Psoas muscle (tissue), 8 donors: ENCODE measurements around the gene DERA. TPM values are rescaled to one million over a fixed set of nuclear protein-coding genes. Genes with fewer than 3 reads are reported as not detected.
"Not testable (repeated sequence)": the region's sequence is repeated elsewhere in the genome, so short reads cannot be mapped to it uniquely, and the experiment has no call there.

ENCODE experiments used
- ATAC-seq, 4 donors: fragments of 200-7000 bp; cut with Tn5 transposase; one replicate each; pipeline ENCODE4 v1.9.1; 2020; ENCODE audit warnings: moderate library complexity in 3 of 4, mild to moderate bottlenecking in 2 of 4
- DNase-seq, 2 donors: peaks; one replicate each; pipeline ENCODE4 v3.0.0-alpha.2; 2020
- H3K27ac ChIP-seq: fragments of 200-600 bp; one replicate; pipeline ENCODE4 v1.8.0; 2022
- H3K27me3 ChIP-seq, 3 donors: fragments of 200-600 bp in 1 of 3; one replicate each; pipeline versions ENCODE4 v1.6.1 to v1.8.0; 2013 to 2022; ENCODE audit warnings: low read length in 2 of 3, mild to moderate bottlenecking in 2 of 3, moderate library complexity in 1 of 3; ENCODE audit not compliant: insufficient read depth in 3 of 3
- H3K36me3 ChIP-seq, 2 donors: fragments of 200-600 bp in 1 of 2; one replicate each; pipeline versions ENCODE4 v1.6.1 to v1.8.0; 2013 to 2022; ENCODE audit warnings: low read depth in 1 of 2, mild to moderate bottlenecking in 1 of 2, moderate library complexity in 1 of 2; ENCODE audit not compliant: insufficient read depth in 1 of 2
- H3K4me1 ChIP-seq: fragments of 200-600 bp; one replicate; pipeline ENCODE4 v1.8.0; 2022
- H3K4me3 ChIP-seq: fragments of 200-600 bp; one replicate; pipeline ENCODE4 v1.8.0; 2022; ENCODE audit warnings: mild to moderate bottlenecking
- H3K9me3 ChIP-seq: fragments of 200-600 bp; one replicate; pipeline ENCODE4 v1.8.0; 2022
- CTCF ChIP-seq: fragments of 200-600 bp; IDR thresholded peaks from one replicate; pipeline ENCODE4 v1.8.0; 2022; ENCODE audit warnings: antibody characterized with exemption
- whole genome bisulfite sequencing, 3 donors: extraction: QIAGEN DNeasy Blood & Tissue Kit; methylation state at CpG; one replicate each; pipeline versions ENCODE4 v1.1.6 to v1.1.7; 2013; 5-methylcytosine and 5-hydroxymethylcytosine counted together
- intact Hi-C, 2 donors: fragments of 100-400 bp; cut with DNase I; formaldehyde crosslinking; loops; one replicate each; pipeline versions ENCODE4 v1.11.0 to v1.14.2; 2022
- polyA plus RNA-seq, 3 donors: library from polyadenylated mRNA; stranded (reverse); fragments of 200-250 nt; gene quantifications; one replicate each; pipeline ENCODE4 v1.2.3, GENCODE V29; 2013
- total RNA-seq, 4 donors: library from RNA; stranded (reverse); fragmentation: NEBNext Ultra II Directional in 2 of 4; extraction: Animal tissue kit (Norgen Biotek cat#: 25700) in 2 of 4; gene quantifications; one replicate each; pipeline versions ENCODE4 v1.2.1 to v1.2.4, GENCODE V29; 2021 to 2023
- donor health status: healthy with polysubstance abuse.
- donor health status: DM: no; HTN: no; CAD: no; lungs with moderate emphysema.
- donor health status: Bipolar disorder and iron deficiency.
- donor health status: healthy.
- donor health status: DM: yes; HTN: yes; CAD: no.
- donor health status: DM: no; HTN: no; CAD: no.
- donor health status: DM: no; HTN: no; CAD: no.
- donor health status: DM: yes; HTN: yes; CAD: no.

Gene DERA
- total and polyA plus RNA-seq, 7 donors: 14.3 to 31.5 (median 19.8) TPM

DNA sequence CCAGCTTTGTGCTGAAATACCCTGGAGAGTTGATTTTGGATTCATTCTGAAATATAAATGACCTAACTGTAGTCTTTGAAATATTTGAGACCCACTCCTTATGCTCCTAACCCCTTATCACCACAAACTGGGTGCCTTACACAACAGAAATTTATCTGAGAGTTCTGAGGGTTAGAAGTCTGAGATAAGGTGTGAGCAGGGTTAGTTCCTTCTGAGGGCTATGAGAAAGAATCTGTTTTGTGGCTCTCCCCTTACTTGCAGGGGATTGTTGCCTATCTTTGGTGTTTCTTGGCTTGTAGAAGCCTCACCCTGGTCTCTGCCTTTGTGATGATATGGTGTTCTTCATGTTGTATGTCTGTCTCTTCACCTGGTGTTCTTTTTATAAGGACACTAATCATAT, 91.7 kb downstream of the DERA start:
- intact Hi-C loops: no loop called here
- no peak for TF ChIP-seq CTCF
- H3K4me3 ChIP-seq: no peak overlapping the region

DNA sequence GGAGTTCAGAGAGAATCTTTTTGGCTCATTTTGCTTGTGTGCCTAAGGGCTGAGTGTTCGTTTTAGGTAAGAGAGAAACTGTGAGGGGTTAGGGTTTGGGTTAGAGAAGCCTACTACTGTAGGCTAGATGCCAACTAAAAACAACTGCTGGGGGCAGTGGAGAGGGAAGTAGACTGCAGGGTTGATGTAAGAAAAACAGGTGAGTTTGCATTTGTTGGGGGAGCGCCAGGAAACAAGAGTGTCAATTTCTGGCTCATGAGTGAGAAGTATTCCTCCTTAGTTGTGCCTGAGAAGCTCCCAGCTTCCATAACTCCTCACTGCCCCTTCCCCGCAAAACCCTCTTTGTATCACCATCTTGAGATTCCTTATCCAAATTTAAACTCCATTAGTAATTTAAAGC, 92.3 kb downstream of the DERA start:
- Histone ChIP-seq H3K27me3 (no peaks in the 10 kb centered on the region), H3K4me1 (no peaks in the 10 kb centered on the region), H3K4me3 (no peak overlapping the region), H3K9me3 (no peaks in the 10 kb centered on the region), H3K36me3 (no peaks in the 10 kb centered on the region), H3K27ac (no peak overlapping the region)
- 89 to 95% (median 90%) methylated on average over 3 of the region's 3 CpGs for WGBS, 3 donors
- no peak for TF ChIP-seq CTCF
- DNase-seq (no peak), ATAC-seq (no peak)
- intact Hi-C loops: no loop called here

More for the DNA sequence above, 91.7 kb downstream of the DERA start:
- no peak for ATAC-seq
- Histone ChIP-seq H3K36me3 (no peaks in the 10 kb centered on the region), H3K27ac (no peak overlapping the region), H3K27me3 (no peaks in the 10 kb centered on the region), H3K4me1 (no peaks in the 10 kb centered on the region), H3K9me3 (no peaks in the 10 kb centered on the region)
- DNase-seq: no peak

- no peak for TF ChIP-seq CTCF
- no peak for ATAC-seq
Measured at GRCh38 chr12:16006752-16007151, 95.6 kb downstream of the DERA start.

GRCh38 chr12:16008421-16008824, 97.3 kb downstream of the DERA start:
- no peak overlapping the region for H3K4me3 ChIP-seq
- TF ChIP-seq CTCF: no peak
- DNase-seq: no peak
- H3K4me1 ChIP-seq: peaks cover 11% of the 10 kb centered on the region
- peak in 1 of 4 donors; percentile 30 for ATAC-seq
- no peaks in the 10 kb centered on the region for H3K36me3 ChIP-seq
- no peaks in the 10 kb centered on the region for H3K27me3 ChIP-seq
- no peak overlapping the region for H3K27ac ChIP-seq
- no peaks in the 10 kb centered on the region for H3K9me3 ChIP-seq
- intact Hi-C loops: no loop called here
- WGBS, 3 donors: 90 to 95% (median 94%) methylated on average over 7 of the region's 7 CpGs

More at GRCh38 chr12:16006752-16007151, 95.6 kb downstream of the DERA start:
- Histone ChIP-seq H3K4me1 (peaks cover 3% of the 10 kb centered on the region), H3K27ac (no peak overlapping the region), H3K36me3 (no peaks in the 10 kb centered on the region), H3K27me3 (no peaks in the 10 kb centered on the region), H3K9me3 (no peaks in the 10 kb centered on the region), H3K4me3 (no peak overlapping the region)
- no peak for DNase-seq
- intact Hi-C loops: no loop called here
- 96 to 97% (median 97%) methylated on average over 4 of the region's 4 CpGs for WGBS, 3 donors

DNA sequence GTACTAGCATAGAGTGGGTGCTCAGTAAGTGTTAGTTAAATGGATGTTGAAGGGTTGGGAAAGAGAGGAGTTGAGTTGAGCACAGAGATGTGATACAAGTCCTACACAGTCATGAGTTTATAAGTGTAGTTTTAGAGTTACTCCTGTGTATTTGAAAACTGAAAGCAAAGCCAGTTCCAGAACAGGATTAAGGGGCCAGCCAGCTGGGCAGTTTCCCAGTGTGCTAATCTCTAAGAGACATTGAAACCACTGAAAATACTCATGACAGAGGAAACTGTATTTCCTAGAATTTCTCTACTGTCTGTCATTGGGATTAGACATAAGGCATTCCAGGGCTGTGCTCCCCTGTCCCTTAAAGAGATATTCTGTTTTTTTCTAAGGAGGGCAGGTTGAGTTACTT, 101.0 kb downstream of the DERA start:
- no peaks in the 10 kb centered on the region for H3K27me3 ChIP-seq
- DNase-seq (peak; percentile 30 to 71), ATAC-seq (peak; percentile 22 to 73 (median 50))
- H3K9me3 ChIP-seq: no peaks in the 10 kb centered on the region
- peaks cover 11% of the 10 kb centered on the region for H3K4me1 ChIP-seq
- no peak overlapping the region for H3K4me3 ChIP-seq
- H3K27ac ChIP-seq: no peak overlapping the region
- intact Hi-C loops: no loop called here
- no peak for TF ChIP-seq CTCF
- no peaks in the 10 kb centered on the region for H3K36me3 ChIP-seq

DNA sequence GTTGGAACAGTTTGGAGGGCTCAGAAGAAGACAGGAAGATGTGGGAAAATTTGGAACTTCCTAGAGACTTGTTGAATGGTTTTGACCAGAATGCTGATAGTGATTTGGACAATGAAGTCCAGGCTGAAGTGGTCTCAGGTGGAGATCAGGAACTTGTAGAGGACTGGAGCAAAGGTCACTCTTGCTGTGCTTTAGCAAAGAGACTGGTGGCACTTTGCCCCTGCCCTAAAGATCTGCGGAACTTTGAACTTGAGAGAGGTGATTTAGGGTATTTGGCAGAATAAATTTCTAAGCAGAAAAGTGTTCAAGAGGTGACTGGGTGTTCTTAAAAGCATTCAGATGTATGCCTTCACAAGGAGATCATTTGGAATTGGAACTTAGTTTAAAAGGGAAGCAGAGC, 102.6 kb downstream of the DERA start:
- ATAC-seq, DNase-seq, H3K4me3 ChIP-seq, H3K36me3 ChIP-seq, H3K27me3 ChIP-seq, intact Hi-C loops, H3K27ac ChIP-seq, H3K9me3 ChIP-seq: not testable (repeated sequence)
- 98 to 100% (median 100%) methylated on average over 1 of the region's 1 CpG for WGBS, 3 donors
- peaks cover 11% of the 10 kb centered on the region for H3K4me1 ChIP-seq

DNA sequence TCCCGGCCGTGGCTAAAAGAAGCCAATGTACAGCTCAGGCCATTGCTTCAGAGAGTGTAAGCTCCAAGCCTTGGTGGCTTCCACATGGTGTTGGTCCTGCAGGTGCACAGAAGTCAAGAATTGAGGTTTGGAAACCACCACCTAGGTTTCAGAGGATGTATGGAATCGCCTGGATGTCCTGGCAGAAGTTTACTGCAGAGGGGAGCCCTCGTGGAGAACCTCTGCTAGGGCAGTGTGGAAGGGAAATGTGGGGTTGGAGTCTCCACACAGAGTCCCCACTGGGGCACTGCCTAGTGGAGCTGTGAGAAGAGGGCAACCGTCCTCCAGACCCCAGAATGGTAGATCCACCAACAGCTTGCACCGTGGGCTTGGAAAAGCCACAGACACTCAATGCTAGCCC, 103.3 kb downstream of the DERA start:
- ATAC-seq, H3K36me3 ChIP-seq, DNase-seq, H3K27me3 ChIP-seq, intact Hi-C loops, H3K27ac ChIP-seq, H3K9me3 ChIP-seq, H3K4me3 ChIP-seq: not testable (repeated sequence)
- 96 to 97% (median 97%) methylated on average over 6 of the region's 6 CpGs for WGBS, 3 donors
- H3K4me1 ChIP-seq: peaks cover 11% of the 10 kb centered on the region
